ENCODE results near the gene ZNF740. TPM values are rescaled to one million over a fixed set of nuclear protein-coding genes. Genes with fewer than 3 reads are reported as not detected.

Gene ZNF740
- total and polyA plus RNA-seq, 2 of the 4 experiments (the other 2 are of a cell fraction), result 13.1 to 14.0 TPM

- no peak overlapping the region for H3K4me3 ChIP-seq (ENCODE audit: insufficient read depth, low read depth, low read length)
- no peak overlapping the region for H3K18ac ChIP-seq (ENCODE audit: low read depth, low read length)
- H3K4me1 ChIP-seq (ENCODE audit: control insufficient read depth, insufficient read depth, low read length), result peaks cover 19% of the 10 kb centered on the region
- H3K9me1 ChIP-seq (ENCODE audit: insufficient read depth, low read length), result peaks cover 18% of the 10 kb centered on the region
- peak overlapping the region; percentile 78 for H2AFZ ChIP-seq (replicated peaks; ENCODE audit: low read length, poor library complexity)
- H3K9me3 ChIP-seq (ENCODE audit: control insufficient read depth, insufficient read depth, low read length), result no peaks in the 10 kb centered on the region
- peaks cover 8% of the 10 kb centered on the region; the same call in 1 of the 2 replicates for H4K20me1 ChIP-seq (ENCODE audit: insufficient read depth, low read length)
- 0 out of 2 replicates have a peak overlapping the region, but pooled peaks have one; percentile 50 for H2AK5ac ChIP-seq (ENCODE audit: low read depth, low read length)
- ChIA-PET CTCF (interaction anchor here (0.5 to 1.1 kb wide), 11 partner anchors 13 to 147 kb away, joined by 3 to 8 read pairs (median 4); partner anchors contain the start of gene PFDN5), POLR2A (ENCODE audit: unreplicated experiment) (no interaction called here)
- ATAC-seq (ENCODE audit: low read depth) (peak; percentile 86), DNase-seq (peak; percentile 70)
- H3K79me1 ChIP-seq (ENCODE audit: low read depth in 1 of 2, low read length in 2 of 2), result peaks cover 33 to 49% of the 10 kb centered on the region in 2 experiments
- WGBS, 2 experiments (ENCODE audit: extremely low coverage in 2 of 2, insufficient read length in 1 of 2), result 40% methylated on average over 3 of the region's 14 CpGs; no CpG with 5 or more reads in 1 of the 2 experiments
- H3K4me2 ChIP-seq (ENCODE audit: low read depth, low read length), result no peak overlapping the region
- H2AK9ac ChIP-seq (replicated peaks; ENCODE audit: low read depth, low read length, poor library complexity), result peak overlapping the region; percentile 80
- peaks cover 47% of the 10 kb centered on the region for H3K36me3 ChIP-seq (ENCODE audit: control insufficient read depth, insufficient read depth, low read length)
- H4K91ac ChIP-seq (ENCODE audit: insufficient read depth, low read depth, low read length), result no peak overlapping the region; the same call in 1 of the 2 replicates
- no peak overlapping the region for H3K27ac ChIP-seq (ENCODE audit: insufficient read depth, low read length)
- H2BK120ac ChIP-seq (ENCODE audit: low read depth, low read length), result no peak overlapping the region
- H3K14ac ChIP-seq (replicated peaks; ENCODE audit: low read depth, low read length), result no peak overlapping the region
- peak overlapping the region; percentile 57 for H3K4ac ChIP-seq (ENCODE audit: low read depth, low read length)
- H4K8ac ChIP-seq (ENCODE audit: low read depth in 2 of 2, low read length in 2 of 2), result peak overlapping the region in 1 of 2 experiments; percentile 44; a peak in 1 of 4 replicates
- no peak overlapping the region for H2BK5ac ChIP-seq (ENCODE audit: low read depth, low read length, poor library complexity, severe bottlenecking)
- H2BK20ac ChIP-seq (ENCODE audit: low read depth, low read length), result no peak overlapping the region
- no peak overlapping the region for H3K56ac ChIP-seq (ENCODE audit: extremely low read depth, insufficient read depth, low read length)
- H4K5ac ChIP-seq (ENCODE audit: low read depth, low read length), result no peak overlapping the region
- in situ Hi-C loops (cut with MboI; ENCODE audit: low sequenced_read_pairs), result loop anchor here (5.0 to 10.0 kb wide), 2 partner anchors 74 to 301 kb away; no protein-coding TSS in a partner anchor
- no peak overlapping the region for H2BK15ac ChIP-seq (ENCODE audit: low read depth, low read length)
- dilution Hi-C loops (cut with HindIII; ENCODE audit: low sequenced_read_pairs, unreplicated experiment), result no loop called here
- no peaks in the 10 kb centered on the region for H3K27me3 ChIP-seq (ENCODE audit: control insufficient read depth, insufficient read depth, low read length)
- TF ChIP-seq FOS (IDR thresholded peaks at IDR 0.05; ENCODE audit: low read depth, low read length) (no peak), RAD21 (IDR thresholded peaks at IDR 0.05; ENCODE audit: low read length) (peak; percentile 99), USF2 (IDR thresholded peaks at IDR 0.05; ENCODE audit: low read depth, low read length) (no peak), ELK1 (IDR thresholded peaks at IDR 0.05; ENCODE audit: borderline replicate concordance, low read depth, low read length) (no peak), MAZ (IDR thresholded peaks at IDR 0.05; ENCODE audit: borderline replicate concordance, low read depth, low read length) (peak; percentile 19; the same call in 1 of the 2 replicates), RCOR1 (IDR thresholded peaks at IDR 0.05; ENCODE audit: insufficient replicate concordance, low read length) (no peak), MAFK (IDR thresholded peaks at IDR 0.05; ENCODE audit: low read depth, low read length) (no peak), MXI1 (IDR thresholded peaks at IDR 0.05; ENCODE audit: borderline replicate concordance, low read depth, low read length) (0 out of 2 replicates have a peak, but pooled peaks have one; percentile 46), CTCF (conservative IDR thresholded peaks at IDR 0.05; ENCODE audit: low read depth, low read length) (peak; percentile 95), POLR2A (IDR thresholded peaks at IDR 0.05; ENCODE audit: low read depth, low read length) (0 out of 2 replicates have a peak, but pooled peaks have one; percentile 32), RFX5 (IDR thresholded peaks at IDR 0.05; ENCODE audit: low read depth, low read length) (no peak), SMC3 (IDR thresholded peaks at IDR 0.05; ENCODE audit: low read depth, low read length) (peak; percentile 98), CHD1 (IDR thresholded peaks at IDR 0.05; ENCODE audit: low read depth, low read length) (peak; percentile 76; the same call in 1 of the 2 replicates), BHLHE40 (IDR thresholded peaks at IDR 0.05; ENCODE audit: low read depth, low read length) (no peak)
- H3K23ac ChIP-seq (ENCODE audit: low read depth, low read length), result no peak overlapping the region
- intact Hi-C loops (cut with micrococcal nuclease), result loop anchor here (1.0 to 10.0 kb wide), 7 partner anchors 39 to 294 kb away; partner anchors contain the start of genes AAAS, ESPL1, MYG1 and NPFF
- no peak overlapping the region for H3K9ac ChIP-seq (ENCODE audit: low read depth, low read length)
- no TSS peak for BruUV-seq (replicated peaks)
Measured at GRCh38 chr12:53213348-53213747, 32.8 kb downstream of the ZNF740 start.
